Cardiac muscle cell (in vitro differentiated cells and primary cell): ENCODE measurements around the gene GDF10. TPM values are rescaled to one million over a fixed set of nuclear protein-coding genes. Genes with fewer than 3 reads are reported as not detected.

Experiments
- DNase-seq, 2 donors: peaks; one replicate each; pipeline versions ENCODE4 v3.0.0 to v3.0.0-alpha.2; 2010 to 2017; ENCODE audit warnings: low read depth in 1 of 2, low spot score in 1 of 2
- H3K27ac ChIP-seq: fragments of 200-600 bp; sonication (generic); 2 replicates; pipeline ENCODE4 v1.5.1; 2016
- H3K27me3 ChIP-seq: fragments of 200-600 bp; sonication (generic); 2 replicates; pipeline ENCODE4 v1.6.0; 2016; ENCODE audit warnings: control low read depth
- H3K36me3 ChIP-seq: fragments of 200-600 bp; sonication (generic); 2 replicates; pipeline ENCODE4 v1.5.1; 2016; ENCODE audit warnings: control low read depth
- H3K4me1 ChIP-seq: fragments of 200-600 bp; sonication (generic); 2 replicates; pipeline ENCODE4 v1.8.1; 2017; ENCODE audit warnings: low read depth, mild to moderate bottlenecking, mixed run types
- H3K4me3 ChIP-seq: fragments of 200-600 bp; sonication (generic); 2 replicates; pipeline ENCODE4 v1.5.1; 2016; ENCODE audit warnings: mild to moderate bottlenecking
- H3K9me3 ChIP-seq: fragments of 200-600 bp; sonication (generic); 2 replicates; pipeline ENCODE4 v1.5.1; 2017; ENCODE audit warnings: low read depth, mild to moderate bottlenecking, control low read depth
- CTCF ChIP-seq: IDR thresholded peaks from 2 replicates; pipeline ENCODE4 v1.5.1; 2012; ENCODE audit warnings: low read depth, mild to moderate bottlenecking, low read length
- polyA plus RNA-seq: library from polyadenylated mRNA; unstranded; fragments of >200 nt; fragmentation: Nextera tagmentation; extraction: Ambion mirVana; gene quantifications from 2 replicates; pipeline ENCODE4 v1.2.1, GENCODE V29; 2016
- total RNA-seq: library from RNA; depleted of rRNA; stranded (reverse); fragments of >200 nt; gene quantifications from 2 replicates; pipeline ENCODE4 v1.2.3, GENCODE V29; 2016

GDF10 gene
- total and polyA plus RNA-seq, 2 experiments from 2014 or later = 3.8 to 4.0 TPM

GRCh38 chr10:47294501-47294900 is 5.5 kb upstream of the GDF10 start:
- no peak for DNase-seq
- TF ChIP-seq CTCF = no peak
- H3K9me3 ChIP-seq = no peaks in the 10 kb centered on the region
- no peaks in the 10 kb centered on the region for H3K4me1 ChIP-seq
- peaks cover 20% of the 10 kb centered on the region for H3K27me3 ChIP-seq
- H3K4me3 ChIP-seq = no peak overlapping the region
- H3K27ac ChIP-seq = no peak overlapping the region
- H3K36me3 ChIP-seq = no peaks in the 10 kb centered on the region

- Histone ChIP-seq H3K36me3 (no peaks in the 10 kb centered on the region), H3K27ac (no peak overlapping the region), H3K4me3 (no peak overlapping the region), H3K9me3 (no peaks in the 10 kb centered on the region), H3K27me3 (peaks cover 29% of the 10 kb centered on the region), H3K4me1 (no peaks in the 10 kb centered on the region)
- DNase-seq = no peak
- TF ChIP-seq CTCF = no peak
Observed at GRCh38 chr10:47295411-47295810, 4.6 kb upstream of the GDF10 start.

- no peak for DNase-seq
- Histone ChIP-seq H3K4me3 (no peak overlapping the region), H3K27me3 (peaks cover 38% of the 10 kb centered on the region)
Observed at GRCh38 chr10:47296156-47296894, 3.7 kb upstream of the GDF10 start.

GRCh38 chr10:47296941-47297340 is 3.1 kb upstream of the GDF10 start:
- no peaks in the 10 kb centered on the region for H3K9me3 ChIP-seq
- no peak overlapping the region for H3K4me3 ChIP-seq
- peaks cover 44% of the 10 kb centered on the region for H3K27me3 ChIP-seq
- H3K27ac ChIP-seq = no peak overlapping the region
- no peaks in the 10 kb centered on the region for H3K36me3 ChIP-seq
- TF ChIP-seq CTCF = no peak
- no peak for DNase-seq
- no peaks in the 10 kb centered on the region for H3K4me1 ChIP-seq

More at GRCh38 chr10:47296156-47296894, 3.7 kb upstream of the GDF10 start:
- Histone ChIP-seq H3K36me3 (no peaks in the 10 kb centered on the region), H3K4me1 (no peaks in the 10 kb centered on the region), H3K27ac (no peak overlapping the region), H3K9me3 (no peaks in the 10 kb centered on the region)
- no peak for TF ChIP-seq CTCF

GRCh38 chr10:47297866-47298540 is 2.0 kb upstream of the GDF10 start:
- H3K9me3 ChIP-seq = no peaks in the 10 kb centered on the region
- DNase-seq = no peak
- no peak for TF ChIP-seq CTCF
- H3K4me1 ChIP-seq = no peaks in the 10 kb centered on the region
- no peaks in the 10 kb centered on the region for H3K36me3 ChIP-seq
- H3K4me3 ChIP-seq = no peak overlapping the region
- H3K27ac ChIP-seq = no peak overlapping the region
- peaks cover 53% of the 10 kb centered on the region for H3K27me3 ChIP-seq
